ENCODE data around the gene CWF19L1. TPM values are rescaled to one million over a fixed set of nuclear protein-coding genes. Genes with fewer than 3 reads are reported as not detected.
"Not testable (repeated sequence)": the region's sequence is repeated elsewhere in the genome, so short reads cannot be mapped to it uniquely, and the experiment has no call there.

Gene CWF19L1
- polyA plus RNA-seq, 1 donor from 2014 or later = 36.9 TPM

GRCh38 chr10:100293066-100293465 is 25.6 kb upstream of the CWF19L1 start:
- no peak overlapping the region for H3K4me3 ChIP-seq (ENCODE audit: low read length)
- no peaks in the 10 kb centered on the region for H3F3A ChIP-seq (ENCODE audit: insufficient read depth, low read length, poor library complexity, severe bottlenecking)
- no peaks in the 10 kb centered on the region for H3K79me2 ChIP-seq (replicated peaks; ENCODE audit: insufficient read depth, low read length)
- no peaks in the 10 kb centered on the region for H3K9me2 ChIP-seq (ENCODE audit: insufficient read depth, low read length)
- H2AFZ ChIP-seq (ENCODE audit: low read depth, low read length) = no peak overlapping the region
- no peaks in the 10 kb centered on the region for H3K27me3 ChIP-seq (ENCODE audit: insufficient read depth, low read depth, low read length)
- no peaks in the 10 kb centered on the region for H4K20me1 ChIP-seq (ENCODE audit: insufficient read depth)
- H3K9ac ChIP-seq (ENCODE audit: low read length) = no peak overlapping the region
- H3K36me3 ChIP-seq (ENCODE audit: insufficient read depth, low read length) = no peaks in the 10 kb centered on the region
- H3K27ac ChIP-seq (ENCODE audit: low read length) = no peak overlapping the region
- H3K4me2 ChIP-seq (ENCODE audit: low read length) = no peak overlapping the region
- H3K9me3 ChIP-seq (ENCODE audit: low read length) = no peaks in the 10 kb centered on the region
- TF ChIP-seq, protein P1, sequence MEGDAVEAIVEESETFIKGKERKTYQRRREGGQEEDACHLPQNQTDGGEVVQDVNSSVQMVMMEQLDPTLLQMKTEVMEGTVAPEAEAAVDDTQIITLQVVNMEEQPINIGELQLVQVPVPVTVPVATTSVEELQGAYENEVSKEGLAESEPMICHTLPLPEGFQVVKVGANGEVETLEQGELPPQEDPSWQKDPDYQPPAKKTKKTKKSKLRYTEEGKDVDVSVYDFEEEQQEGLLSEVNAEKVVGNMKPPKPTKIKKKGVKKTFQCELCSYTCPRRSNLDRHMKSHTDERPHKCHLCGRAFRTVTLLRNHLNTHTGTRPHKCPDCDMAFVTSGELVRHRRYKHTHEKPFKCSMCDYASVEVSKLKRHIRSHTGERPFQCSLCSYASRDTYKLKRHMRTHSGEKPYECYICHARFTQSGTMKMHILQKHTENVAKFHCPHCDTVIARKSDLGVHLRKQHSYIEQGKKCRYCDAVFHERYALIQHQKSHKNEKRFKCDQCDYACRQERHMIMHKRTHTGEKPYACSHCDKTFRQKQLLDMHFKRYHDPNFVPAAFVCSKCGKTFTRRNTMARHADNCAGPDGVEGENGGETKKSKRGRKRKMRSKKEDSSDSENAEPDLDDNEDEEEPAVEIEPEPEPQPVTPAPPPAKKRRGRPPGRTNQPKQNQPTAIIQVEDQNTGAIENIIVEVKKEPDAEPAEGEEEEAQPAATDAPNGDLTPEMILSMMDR (IDR thresholded peaks at IDR 0.05; ENCODE audit: poor library complexity, severe bottlenecking) = no peak
- TF ChIP-seq TAF1 (IDR thresholded peaks at IDR 0.05; ENCODE audit: low read depth) (no peak), REST (IDR thresholded peaks at IDR 0.05; ENCODE audit: borderline replicate concordance) (no peak), EZH2 (IDR thresholded peaks at IDR 0.05; ENCODE audit: borderline replicate concordance, insufficient read depth, low read length, poor library complexity, severe bottlenecking) (no peak), SMC3 (conservative IDR thresholded peaks at IDR 0.05; ENCODE audit: poor library complexity) (no peak), POLR2AphosphoS5 (IDR thresholded peaks at IDR 0.05) (no peak), EP300 (conservative IDR thresholded peaks at IDR 0.05; ENCODE audit: poor library complexity, severe bottlenecking) (no peak), RAD21 (conservative IDR thresholded peaks at IDR 0.05) (no peak), MXI1 (conservative IDR thresholded peaks at IDR 0.05; ENCODE audit: poor library complexity, severe bottlenecking) (no peak)

- not testable (repeated sequence) for H3K4me2 ChIP-seq (ENCODE audit: low read length); H3K9me2 ChIP-seq (ENCODE audit: insufficient read depth, low read length); H3K9ac ChIP-seq (ENCODE audit: low read length); H3K36me3 ChIP-seq (ENCODE audit: insufficient read depth, low read length); H4K20me1 ChIP-seq (ENCODE audit: insufficient read depth); H3K79me2 ChIP-seq (replicated peaks; ENCODE audit: insufficient read depth, low read length); H3K4me3 ChIP-seq (ENCODE audit: low read length); H3F3A ChIP-seq (ENCODE audit: insufficient read depth, low read length, poor library complexity, severe bottlenecking); H2AFZ ChIP-seq (ENCODE audit: low read depth, low read length); H3K27ac ChIP-seq (ENCODE audit: low read length); H3K27me3 ChIP-seq (ENCODE audit: insufficient read depth, low read depth, low read length); H3K9me3 ChIP-seq (ENCODE audit: low read length)
Observed at GRCh38 chr10:100292300-100292699, 24.9 kb upstream of the CWF19L1 start.

GRCh38 chr10:100291356-100291755 is 23.9 kb upstream of the CWF19L1 start:
- no peak overlapping the region for H3K27ac ChIP-seq (ENCODE audit: low read length)
- H3K9me2 ChIP-seq (ENCODE audit: insufficient read depth, low read length) = no peaks in the 10 kb centered on the region
- no peaks in the 10 kb centered on the region for H3K36me3 ChIP-seq (ENCODE audit: insufficient read depth, low read length)
- no peaks in the 10 kb centered on the region for H3K9me3 ChIP-seq (ENCODE audit: low read length)
- no peak overlapping the region for H2AFZ ChIP-seq (ENCODE audit: low read depth, low read length)
- H3K4me3 ChIP-seq (ENCODE audit: low read length) = no peak overlapping the region
- no peak overlapping the region for H3K9ac ChIP-seq (ENCODE audit: low read length)
- H3K79me2 ChIP-seq (replicated peaks; ENCODE audit: insufficient read depth, low read length) = no peaks in the 10 kb centered on the region
- H4K20me1 ChIP-seq (ENCODE audit: insufficient read depth) = no peaks in the 10 kb centered on the region
- no peaks in the 10 kb centered on the region for H3K27me3 ChIP-seq (ENCODE audit: insufficient read depth, low read depth, low read length)
- H3K4me2 ChIP-seq (ENCODE audit: low read length) = no peak overlapping the region
- TF ChIP-seq EP300 (conservative IDR thresholded peaks at IDR 0.05; ENCODE audit: poor library complexity, severe bottlenecking) (no peak), POLR2AphosphoS5 (IDR thresholded peaks at IDR 0.05) (no peak), SMC3 (conservative IDR thresholded peaks at IDR 0.05; ENCODE audit: poor library complexity) (no peak), RAD21 (conservative IDR thresholded peaks at IDR 0.05) (no peak), REST (IDR thresholded peaks at IDR 0.05; ENCODE audit: borderline replicate concordance) (no peak), EZH2 (IDR thresholded peaks at IDR 0.05; ENCODE audit: borderline replicate concordance, insufficient read depth, low read length, poor library complexity, severe bottlenecking) (no peak), MXI1 (conservative IDR thresholded peaks at IDR 0.05; ENCODE audit: poor library complexity, severe bottlenecking) (no peak), TAF1 (IDR thresholded peaks at IDR 0.05; ENCODE audit: low read depth) (no peak)
- TF ChIP-seq, protein P1 (IDR thresholded peaks at IDR 0.05; ENCODE audit: poor library complexity, severe bottlenecking) = no peak
- no peaks in the 10 kb centered on the region for H3F3A ChIP-seq (ENCODE audit: insufficient read depth, low read length, poor library complexity, severe bottlenecking)
